ENCODE results near the gene SLC35G3.

- TF ChIP-seq CTCF (IDR thresholded peaks at IDR 0.05; ENCODE audit: low read depth, low read length) (no peak), EZH2phosphoT487 (IDR thresholded peaks at IDR 0.05; ENCODE audit: low read depth) (no peak)
These were observed 38.9 kb downstream of the SLC35G3 start for GRCh38 chr17:35155246-35155645.
